NCI-H2107 (cell line): ENCODE measurements around the gene SERPINI2.

Experiments used
- DNase-seq: peaks from one replicate; lab custom pipeline; 2025; lab: John Stamatoyannopoulos, UW

Gene SERPINI2, protein sequence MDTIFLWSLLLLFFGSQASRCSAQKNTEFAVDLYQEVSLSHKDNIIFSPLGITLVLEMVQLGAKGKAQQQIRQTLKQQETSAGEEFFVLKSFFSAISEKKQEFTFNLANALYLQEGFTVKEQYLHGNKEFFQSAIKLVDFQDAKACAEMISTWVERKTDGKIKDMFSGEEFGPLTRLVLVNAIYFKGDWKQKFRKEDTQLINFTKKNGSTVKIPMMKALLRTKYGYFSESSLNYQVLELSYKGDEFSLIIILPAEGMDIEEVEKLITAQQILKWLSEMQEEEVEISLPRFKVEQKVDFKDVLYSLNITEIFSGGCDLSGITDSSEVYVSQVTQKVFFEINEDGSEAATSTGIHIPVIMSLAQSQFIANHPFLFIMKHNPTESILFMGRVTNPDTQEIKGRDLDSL

DNA sequence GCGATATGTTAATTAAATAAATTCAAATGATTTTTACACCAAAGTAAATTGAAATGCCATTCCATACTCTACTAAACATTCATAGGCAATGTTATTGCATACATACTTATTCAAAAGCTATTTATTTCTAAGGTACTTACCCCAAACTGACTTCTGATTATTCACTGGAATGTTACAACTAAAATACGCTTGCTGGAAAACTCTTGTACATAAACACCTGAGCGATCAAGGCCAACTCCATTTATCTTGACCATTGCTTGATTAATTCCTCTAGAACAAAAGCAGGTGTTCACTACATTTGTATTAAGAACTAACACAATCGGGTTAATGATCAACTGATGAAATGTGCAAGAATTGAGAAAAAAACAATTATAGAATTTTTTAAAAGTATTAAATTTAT, at the start of gene SERPINI2:
Gene SERPINI2 (minus strand): TSS at position 180 of the 400 bp plus-strand sequence. CDS start 2,208 bp downstream, outside the sequence.
- no peak for DNase-seq

DNA sequence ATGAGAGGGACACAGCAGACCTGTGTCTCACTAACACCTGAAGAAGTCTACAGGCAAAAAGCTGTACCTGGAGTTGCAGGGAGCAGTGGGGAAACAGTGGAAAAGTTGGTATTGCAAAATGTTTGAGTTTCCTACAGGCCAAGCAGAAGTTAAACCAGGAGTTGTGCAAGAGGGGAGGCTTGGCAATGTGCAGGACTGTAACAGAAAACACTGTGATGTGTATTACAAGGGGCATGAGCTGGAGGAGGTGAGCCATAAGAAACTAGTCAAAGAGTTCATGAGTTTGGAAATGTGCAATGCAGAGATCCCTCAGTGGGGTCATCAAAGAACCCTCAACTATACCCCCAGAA, 47.1 kb upstream of the SERPINI2 start:
- DNase-seq = no peak

DNA sequence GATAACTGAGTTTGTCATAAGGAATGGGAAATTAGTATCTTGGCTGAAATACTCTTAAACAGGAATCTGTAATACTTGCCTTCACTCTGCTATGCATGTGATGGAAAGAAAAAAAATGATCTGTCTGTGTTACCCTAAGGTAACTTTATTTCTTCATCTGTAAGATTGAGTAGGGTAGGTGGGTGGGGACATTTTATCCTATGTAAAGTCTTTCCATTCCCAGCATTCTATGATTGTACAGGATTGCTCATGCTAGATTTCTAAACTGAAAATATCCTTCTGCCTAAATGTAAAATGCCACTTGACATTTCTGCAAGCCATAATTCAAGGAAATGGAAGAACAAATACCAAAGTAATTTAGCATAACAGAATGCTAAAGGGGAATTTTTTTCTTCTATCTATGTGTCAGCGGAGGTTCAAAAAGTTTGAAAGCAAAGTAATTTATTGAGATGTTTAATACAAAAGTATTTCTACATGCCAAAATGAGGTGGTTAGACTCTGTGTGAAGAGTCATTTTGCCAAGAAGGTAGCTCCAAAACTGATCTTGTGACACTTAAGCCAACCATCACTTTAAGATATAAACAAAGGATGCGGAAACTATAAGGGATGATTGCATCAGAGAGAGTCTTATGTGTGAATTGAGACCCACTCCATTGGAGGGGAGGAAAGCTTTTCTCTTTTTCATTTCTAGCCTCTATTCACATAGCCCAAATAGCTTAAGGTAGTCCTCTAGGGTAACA, 46.6 kb upstream of the SERPINI2 start:
- DNase-seq = no peak

DNA sequence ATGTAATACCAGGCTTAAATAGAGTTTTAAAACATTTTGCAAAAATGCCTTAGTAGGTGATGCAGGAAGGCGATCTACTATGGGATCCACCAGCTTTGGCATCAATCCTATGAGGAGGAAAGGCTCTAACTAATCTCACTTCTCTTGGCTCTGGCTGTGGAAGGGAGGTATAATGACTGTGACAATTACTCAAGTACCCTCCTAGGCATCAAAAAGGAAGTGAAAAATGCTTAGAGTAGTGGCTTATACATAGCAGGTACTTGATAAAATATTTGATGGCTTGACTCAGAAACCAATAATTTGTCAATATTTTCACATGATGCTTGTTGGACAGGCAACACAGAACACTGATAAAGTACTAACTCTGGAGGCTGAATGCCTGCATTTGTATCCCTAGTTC, 34.1 kb upstream of the SERPINI2 start:
- no peak for DNase-seq

DNA sequence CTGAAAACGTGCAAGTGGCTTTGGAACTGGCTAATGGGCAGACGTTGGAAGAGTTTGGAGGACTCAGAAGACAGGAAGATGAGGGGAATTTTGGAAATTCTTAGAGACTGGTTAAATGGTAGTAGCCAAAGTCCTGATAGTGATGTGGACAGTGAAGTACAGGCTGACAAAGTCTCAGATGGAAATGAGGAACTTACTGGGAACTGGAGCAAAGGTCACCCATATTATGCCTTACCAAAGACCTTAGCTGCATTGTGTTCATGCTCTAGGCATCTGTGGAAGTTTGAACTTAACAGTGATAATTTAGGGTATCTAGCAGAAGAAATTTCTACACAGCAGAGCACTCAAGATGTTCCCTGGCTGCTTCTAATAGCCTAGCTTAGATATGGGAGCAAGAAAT, 28.6 kb upstream of the SERPINI2 start:
- DNase-seq = no peak

DNA sequence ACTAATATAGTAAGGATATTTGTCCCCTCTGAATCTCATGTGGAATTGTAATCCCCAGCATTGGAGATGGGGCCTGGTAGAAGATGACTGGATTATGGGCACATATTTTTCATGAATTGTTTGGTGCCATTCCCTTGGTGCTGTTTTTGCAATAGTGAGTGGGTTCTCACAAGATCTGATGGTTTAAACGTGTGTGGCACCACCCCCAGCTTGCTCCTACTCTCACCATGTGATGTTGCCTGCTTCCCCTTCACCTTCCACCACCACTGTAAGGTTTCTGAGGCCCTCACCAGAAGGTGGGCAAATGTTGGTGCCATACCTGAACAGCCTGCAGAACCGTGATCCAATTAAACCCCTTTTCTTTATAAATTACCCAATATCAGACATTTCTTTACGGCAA, 28.1 kb upstream of the SERPINI2 start:
- no peak for DNase-seq

DNA sequence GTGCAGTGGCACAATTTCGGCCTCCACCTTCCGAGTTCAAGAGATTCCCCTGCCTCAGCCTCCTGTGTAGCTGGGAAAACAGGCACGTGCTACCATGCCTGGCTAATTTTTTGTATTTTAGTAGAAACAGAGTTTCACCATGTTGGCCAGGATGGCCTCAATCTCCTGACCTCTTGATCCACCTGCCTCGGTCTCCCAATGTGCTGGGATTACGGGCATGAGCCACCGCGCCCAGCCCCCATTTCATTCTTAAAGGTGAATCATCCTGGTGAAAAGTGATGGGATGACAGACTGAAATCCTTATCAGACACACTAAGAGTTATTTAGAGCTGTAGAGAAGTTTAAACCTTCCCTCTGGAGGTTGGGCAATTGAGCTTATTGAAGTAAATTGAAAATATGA, 24.1 kb upstream of the SERPINI2 start:
- no peak for DNase-seq

DNA sequence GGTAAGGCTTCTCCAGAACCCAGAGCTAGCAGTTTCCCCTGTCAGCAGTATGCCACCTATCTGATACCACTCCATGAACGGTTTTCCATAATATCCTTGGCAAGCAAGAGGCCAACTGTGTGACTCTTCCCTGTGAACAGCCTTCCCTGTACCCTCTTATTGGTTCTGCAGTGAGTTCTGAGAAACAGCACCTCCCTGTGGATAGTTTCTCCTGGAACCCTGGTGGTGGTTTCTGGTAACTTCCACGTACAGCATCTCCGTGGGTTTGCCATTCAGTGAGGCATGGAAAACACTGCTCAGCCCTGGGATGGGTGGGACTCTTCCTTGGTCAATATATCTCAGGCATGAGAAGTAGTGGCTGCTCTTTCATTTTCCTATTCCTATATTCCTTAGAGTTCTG, 19.4 kb upstream of the SERPINI2 start:
- DNase-seq = no peak

DNA sequence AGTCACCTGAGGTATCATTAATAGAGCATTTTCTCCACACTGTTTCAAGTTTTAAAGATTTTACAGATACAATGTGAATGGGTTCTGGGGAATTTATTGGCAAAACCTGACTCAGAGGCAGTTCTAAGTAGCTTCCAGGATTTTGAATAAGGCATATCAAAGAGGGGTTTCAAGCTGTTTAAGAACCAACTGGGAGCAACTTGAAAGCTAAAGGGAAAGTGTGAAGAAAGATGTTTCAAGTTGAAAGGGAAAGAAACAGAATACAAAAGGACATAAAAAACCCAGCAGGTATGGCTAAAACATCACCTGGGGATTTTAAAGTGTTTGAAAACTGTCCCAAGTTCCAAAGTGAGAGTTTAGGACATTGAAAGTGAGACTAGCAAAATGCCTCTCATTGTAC, 17.8 kb upstream of the SERPINI2 start:
- DNase-seq = no peak

DNA sequence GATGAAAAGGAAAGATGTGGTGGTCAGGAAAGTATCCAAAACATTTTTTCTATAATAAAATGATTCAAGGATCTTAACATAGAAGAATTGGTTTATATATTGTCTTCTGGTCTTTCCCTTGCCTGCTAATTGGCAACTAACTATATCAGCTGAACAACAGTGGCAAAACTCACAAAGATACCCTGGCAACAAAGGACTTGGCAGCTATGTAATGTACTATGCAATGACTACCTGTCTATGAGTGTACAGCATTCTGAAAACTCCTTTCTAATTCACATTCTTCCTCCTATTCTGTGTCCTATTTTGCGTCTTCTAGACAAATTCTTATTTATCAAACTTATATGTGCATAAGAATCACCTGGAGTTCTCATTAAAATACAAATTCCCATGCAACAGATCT, 15.7 kb upstream of the SERPINI2 start:
- DNase-seq = no peak

DNA sequence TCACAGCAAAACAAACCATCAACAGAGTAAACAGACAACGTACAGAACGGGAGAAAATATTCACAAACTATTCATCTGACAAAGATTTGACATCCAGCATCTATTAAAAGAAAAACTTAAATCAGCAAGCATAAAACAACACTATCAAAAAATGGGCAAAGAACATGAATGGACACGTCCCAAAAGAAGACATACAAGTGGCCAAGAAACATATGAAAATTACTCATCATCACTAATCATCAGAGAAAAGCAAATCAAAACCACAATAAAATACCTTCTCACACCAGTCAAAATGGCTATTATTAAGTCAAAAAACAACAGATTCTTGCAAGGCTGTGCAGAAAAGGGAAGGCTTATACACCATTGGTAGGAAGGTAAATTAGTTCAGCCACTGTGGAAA, 13.7 kb upstream of the SERPINI2 start:
- no peak for DNase-seq

DNA sequence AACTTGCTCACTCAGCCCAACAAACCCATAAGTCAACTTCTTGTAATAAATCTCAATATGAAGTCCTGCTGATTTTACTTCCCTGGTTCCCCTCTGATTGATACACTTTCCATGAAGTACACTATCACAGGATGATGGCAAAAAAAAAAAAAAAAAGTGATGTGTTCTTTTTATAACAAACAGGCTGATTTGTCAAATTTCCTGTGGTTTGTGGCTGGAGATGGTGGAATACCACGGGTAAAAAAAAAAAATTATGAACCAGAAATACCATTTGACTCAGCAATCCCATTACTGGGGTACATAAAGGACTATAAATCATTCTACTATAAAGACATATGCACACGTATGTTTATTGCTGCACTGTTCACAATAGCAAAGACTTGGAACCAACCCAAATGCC, 10.7 kb upstream of the SERPINI2 start:
- no peak for DNase-seq

DNA sequence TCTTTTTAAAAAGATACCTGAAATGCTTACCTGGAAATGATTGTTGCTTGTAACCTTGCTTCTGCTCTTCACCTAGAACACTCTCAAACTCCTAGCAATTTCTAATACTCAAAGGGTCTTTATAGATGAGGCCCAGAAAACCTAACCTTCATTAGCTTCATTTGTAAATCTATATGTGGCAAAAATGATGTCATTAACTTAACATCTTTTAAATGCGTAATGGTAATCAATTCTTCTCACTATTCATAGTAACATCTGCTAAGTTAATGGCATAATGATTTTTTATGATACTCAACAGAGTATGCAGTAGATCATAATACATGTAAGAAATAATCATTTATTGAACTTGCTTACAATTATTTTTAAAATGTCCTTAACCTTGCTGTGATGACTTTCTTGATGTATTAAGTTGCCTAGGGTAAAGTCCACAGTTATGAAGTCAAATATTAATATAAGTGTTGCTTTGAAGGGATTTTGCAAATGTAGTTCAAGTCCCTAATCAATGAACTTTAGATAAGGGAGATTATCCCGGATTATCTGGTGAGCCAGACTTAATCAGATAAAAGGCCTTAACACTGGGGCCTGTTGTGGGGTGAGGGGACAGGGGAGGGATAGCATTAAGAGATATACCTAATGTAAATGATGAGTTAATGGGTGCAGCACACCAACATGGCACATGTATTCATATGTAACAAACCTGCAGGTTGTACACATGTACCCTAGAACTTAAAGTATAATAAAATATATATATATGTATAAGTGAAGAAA, 10.1 kb upstream of the SERPINI2 start:
- no peak for DNase-seq

DNA sequence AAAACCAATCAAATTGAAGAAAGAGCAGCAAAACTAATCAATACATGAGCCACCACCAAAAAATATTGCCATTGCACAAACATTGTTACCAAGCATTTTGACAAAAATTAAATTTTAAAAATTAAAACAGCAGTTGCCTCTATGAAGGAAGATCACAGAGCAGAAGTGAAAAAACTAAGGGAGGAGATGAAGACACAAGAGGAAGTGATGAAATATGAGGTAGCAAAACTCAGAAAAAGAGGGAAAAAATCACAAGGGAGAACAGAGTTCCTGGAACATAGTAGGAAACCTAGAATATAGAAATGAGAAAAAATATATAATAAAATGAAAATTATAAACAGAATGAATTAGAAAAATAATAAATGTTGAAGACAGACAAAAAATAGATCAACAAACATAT, 7.3 kb upstream of the SERPINI2 start:
- no peak for DNase-seq

DNA sequence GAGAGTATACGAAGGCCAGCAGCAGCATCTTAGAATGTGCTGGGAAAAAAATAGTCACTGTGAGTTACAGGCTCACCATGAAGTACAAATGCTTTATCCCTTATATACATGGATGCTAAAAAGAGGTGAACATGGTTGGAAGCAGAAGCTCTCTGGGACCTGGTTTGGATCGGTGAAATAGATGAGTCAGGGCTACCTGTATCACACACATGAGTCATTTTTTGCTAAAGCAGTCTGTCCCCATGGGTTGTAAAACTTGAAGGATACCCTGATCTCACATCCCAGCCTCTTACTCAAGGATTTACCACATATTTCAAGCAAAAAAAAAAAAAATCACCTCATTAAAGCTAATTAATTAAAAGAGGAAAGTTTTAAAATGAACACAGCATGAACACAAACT, 6.9 kb upstream of the SERPINI2 start:
- DNase-seq = no peak

DNA sequence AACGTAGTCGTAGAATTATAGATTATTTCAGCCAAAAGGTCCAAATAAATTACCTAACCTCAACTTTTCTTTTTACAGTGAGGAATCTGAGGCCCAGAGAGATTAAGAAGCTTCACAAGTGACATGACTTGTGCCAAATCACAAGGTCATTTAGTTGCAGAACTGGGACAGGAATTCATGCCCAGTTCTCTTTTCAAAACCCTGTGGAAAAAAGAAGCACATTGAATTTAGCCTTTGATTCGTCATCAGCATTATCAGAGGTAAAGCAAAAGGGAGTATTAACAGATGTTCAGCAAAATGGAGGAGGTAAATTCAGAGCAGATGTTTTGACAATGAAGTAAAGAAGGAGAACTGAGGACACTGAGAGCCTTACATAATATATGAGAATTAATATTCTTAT, 4.5 kb downstream of the SERPINI2 start:
- no peak for DNase-seq

DNA sequence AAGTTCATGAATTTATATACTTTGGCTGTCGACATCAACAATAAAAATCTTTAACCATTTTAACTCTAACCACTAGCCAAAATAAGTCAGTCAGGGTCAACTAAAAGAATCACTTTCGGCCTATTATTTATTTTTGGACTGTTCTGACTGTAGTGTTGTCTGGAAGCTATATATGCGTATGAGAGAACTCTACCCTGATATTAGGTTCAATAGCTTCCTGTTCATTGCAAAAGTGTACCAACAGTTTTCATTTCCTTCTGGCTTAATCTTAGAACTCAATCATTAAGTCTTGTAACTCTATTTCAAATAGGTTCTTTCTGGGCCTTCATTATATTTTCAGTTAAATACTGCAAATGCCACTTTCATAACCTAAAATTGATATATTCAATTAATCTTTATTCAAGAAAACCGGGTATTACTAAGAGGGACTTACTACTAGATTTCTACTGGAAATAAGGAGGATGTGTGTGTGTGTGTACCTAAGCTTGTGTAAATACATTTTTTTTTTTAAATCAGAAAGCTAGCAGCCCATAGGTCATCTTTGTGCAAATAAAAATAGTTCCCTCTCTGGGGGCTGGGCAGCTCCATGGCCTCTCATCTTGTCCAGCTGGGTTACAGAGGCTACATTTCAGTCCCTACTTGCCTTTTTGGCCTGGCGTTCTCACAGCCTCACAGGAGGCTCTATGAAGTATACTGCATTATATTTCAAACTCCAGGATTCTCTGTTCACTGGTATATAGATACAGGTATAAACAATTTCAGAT, 5.8 kb downstream of the SERPINI2 start:
- no peak for DNase-seq

DNA sequence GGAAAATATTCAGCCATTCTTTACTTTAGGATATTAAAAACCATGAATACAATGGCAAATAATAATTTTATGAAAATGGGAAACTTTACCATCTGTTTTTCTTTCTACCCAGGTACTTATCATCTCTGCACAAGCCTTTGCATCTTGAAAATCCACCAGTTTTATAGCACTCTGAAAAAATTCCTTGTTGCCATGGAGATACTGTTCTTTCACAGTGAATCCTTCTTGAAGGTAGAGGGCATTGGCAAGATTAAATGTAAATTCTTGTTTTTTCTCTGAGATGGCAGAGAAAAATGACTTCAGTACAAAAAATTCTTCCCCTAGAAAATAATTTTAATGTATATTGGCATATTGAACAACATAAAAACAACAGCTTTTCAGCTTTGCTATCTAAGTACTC, 6.9 kb downstream of the SERPINI2 start:
- DNase-seq = no peak

DNA sequence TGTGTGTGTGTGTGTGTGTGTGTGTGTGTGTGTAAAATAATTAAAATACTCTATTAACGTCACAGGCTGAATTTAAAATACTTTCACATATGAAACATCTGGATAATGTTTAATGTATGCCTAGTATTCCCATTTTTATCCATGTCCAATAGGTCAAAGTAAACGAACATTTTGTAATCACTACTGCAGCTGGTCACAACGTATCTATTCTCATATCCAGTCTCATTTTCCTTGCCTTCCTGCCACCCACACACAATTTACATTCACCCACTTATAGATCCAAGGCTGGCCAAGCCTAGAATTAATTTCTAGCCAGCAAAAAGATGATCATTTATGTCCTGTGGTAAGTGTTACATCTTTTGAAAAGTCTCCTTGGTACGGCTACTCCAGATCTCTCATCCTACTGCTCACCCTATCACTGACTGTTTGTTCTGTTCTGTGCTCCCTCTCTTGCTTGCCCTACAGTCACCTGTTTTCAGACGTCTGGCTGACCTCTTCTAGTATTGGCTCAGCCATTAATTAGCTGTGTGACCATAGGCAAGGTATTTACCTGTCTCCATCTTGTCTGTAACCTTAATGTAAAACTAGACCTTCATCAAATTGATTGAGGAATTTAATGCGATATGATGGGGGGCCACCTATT, 17.6 kb downstream of the SERPINI2 start:
- DNase-seq = no peak

DNA sequence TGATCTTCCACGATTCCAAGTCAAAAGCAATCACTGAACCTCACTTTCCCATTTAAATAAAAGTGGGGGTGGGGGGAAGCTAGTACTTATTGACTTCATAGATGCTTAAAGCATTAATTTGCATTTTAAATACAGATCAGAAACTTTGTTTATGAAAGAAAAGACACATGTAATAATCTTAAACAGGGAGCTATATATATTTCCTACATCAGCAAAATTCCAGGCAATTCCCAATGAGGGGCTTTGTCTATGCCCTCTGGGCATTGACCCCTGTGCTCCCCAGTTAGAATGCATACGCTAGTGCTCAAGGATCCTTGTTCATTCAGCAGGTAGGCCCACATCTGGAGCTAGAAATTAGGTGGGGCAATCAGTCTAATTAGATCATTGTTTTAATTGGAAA, 20.0 kb downstream of the SERPINI2 start:
- DNase-seq = no peak

DNA sequence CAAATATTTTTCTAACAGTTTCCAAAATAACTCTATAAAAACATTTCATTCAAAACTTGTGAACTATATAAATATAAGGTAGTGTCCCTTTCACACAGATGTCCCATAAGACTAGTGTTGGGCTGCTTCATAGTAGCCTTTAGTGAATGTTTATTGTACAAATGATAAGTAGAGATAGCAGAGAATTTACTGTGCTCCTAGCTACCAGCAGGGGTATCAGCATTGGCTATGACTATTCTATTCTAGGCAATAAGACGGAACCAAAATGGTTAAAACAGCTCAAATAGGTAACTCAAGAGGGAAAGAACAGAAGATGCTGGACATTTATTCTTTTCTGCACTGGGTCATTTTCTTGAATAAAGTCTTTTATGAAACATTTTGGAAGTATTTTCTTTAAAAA, 22.6 kb downstream of the SERPINI2 start:
- no peak for DNase-seq

DNA sequence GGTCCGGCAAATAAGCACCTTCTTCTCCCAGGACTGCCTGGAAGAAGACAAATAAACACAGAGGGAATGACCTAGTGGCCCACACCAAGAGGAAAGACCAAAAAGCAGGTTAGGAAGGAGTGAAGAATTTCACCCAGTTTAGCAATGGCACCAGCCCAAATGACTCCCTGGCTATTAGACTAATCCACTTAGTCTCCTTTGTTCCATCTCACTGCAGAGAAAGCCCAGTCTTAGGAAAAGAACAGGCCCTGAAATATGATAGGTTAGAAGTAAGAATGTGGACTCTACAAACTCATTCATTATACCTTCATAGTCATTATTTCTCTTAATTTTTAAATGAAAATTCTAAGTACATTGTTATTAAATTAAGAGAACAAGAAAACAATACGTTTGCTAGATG, 23.2 kb downstream of the SERPINI2 start:
- no peak for DNase-seq
